Urothelium cell line (cell line): ENCODE results near the gene TENM4.

Source experiments
- DNase-seq: peaks from one replicate; pipeline ENCODE4 v3.0.0; 2011; ENCODE audit warnings: low spot score, mixed read lengths
- FAIRE-seq: peaks from 2 replicates; lab custom pipeline; 2011; peaks lifted over from hg19 to GRCh38; lab: Jason Lieb, UNC

The TENM4 gene

GRCh38 chr11:78807351-78807750, 633.5 kb downstream of the TENM4 start:
- FAIRE-seq (no peak), DNase-seq (no peak)

GRCh38 chr11:78806214-78807004, 634.4 kb downstream of the TENM4 start:
- FAIRE-seq (no peak), DNase-seq (no peak)

- DNase-seq = no peak
- FAIRE-seq = peak; percentile 82
These were observed 635.8 kb downstream of the TENM4 start for GRCh38 chr11:78804991-78805390.

- no peak for DNase-seq
- no peak for FAIRE-seq
These were observed 636.8 kb downstream of the TENM4 start for GRCh38 chr11:78803995-78804394.

- DNase-seq = no peak
- peak; percentile 52 for FAIRE-seq
These were observed 638.6 kb downstream of the TENM4 start for GRCh38 chr11:78802058-78802761.

- DNase-seq (no peak), FAIRE-seq (no peak)
These were observed 639.5 kb downstream of the TENM4 start for GRCh38 chr11:78801161-78801884.

GRCh38 chr11:78800756-78801155, 640.1 kb downstream of the TENM4 start:
- DNase-seq = no peak
- no peak for FAIRE-seq

GRCh38 chr11:78800096-78800690, 640.6 kb downstream of the TENM4 start:
- FAIRE-seq = no peak
- no peak for DNase-seq

GRCh38 chr11:78798663-78799062, 642.2 kb downstream of the TENM4 start:
- no peak for FAIRE-seq
- peak; percentile 62 for DNase-seq

- no peak for FAIRE-seq
- DNase-seq = no peak
These were observed 643.3 kb downstream of the TENM4 start for GRCh38 chr11:78797559-78797958.

GRCh38 chr11:78796956-78797355, 643.9 kb downstream of the TENM4 start:
- DNase-seq (no peak), FAIRE-seq (no peak)

GRCh38 chr11:78795621-78796261, 645.1 kb downstream of the TENM4 start:
- FAIRE-seq (no peak), DNase-seq (no peak)

GRCh38 chr11:78791964-78792363, 648.9 kb downstream of the TENM4 start:
- FAIRE-seq (no peak), DNase-seq (no peak)

GRCh38 chr11:78791254-78791653, 649.6 kb downstream of the TENM4 start:
- DNase-seq (no peak), FAIRE-seq (no peak)

- no peak for DNase-seq
- no peak for FAIRE-seq
These were observed 650.0 kb downstream of the TENM4 start for GRCh38 chr11:78790784-78791183.

- DNase-seq = no peak
- FAIRE-seq = no peak
These were observed 651.5 kb downstream of the TENM4 start for GRCh38 chr11:78789375-78789774.

GRCh38 chr11:78788533-78788932, 652.3 kb downstream of the TENM4 start:
- FAIRE-seq (no peak), DNase-seq (no peak)

- no peak for FAIRE-seq
- no peak for DNase-seq
These were observed 653.1 kb downstream of the TENM4 start for GRCh38 chr11:78787696-78788095.

GRCh38 chr11:78786746-78787145, 654.1 kb downstream of the TENM4 start:
- DNase-seq (no peak), FAIRE-seq (no peak)

- no peak for FAIRE-seq
- DNase-seq = no peak
These were observed 654.7 kb downstream of the TENM4 start for GRCh38 chr11:78786086-78786485.
